Endothelial cell of umbilical vein (primary cell): Measurements from ENCODE around the gene DACT2. TPM values are rescaled to one million over a fixed set of nuclear protein-coding genes. Genes with fewer than 3 reads are reported as not detected.

Experiments used
- BruUV-seq: library from RNA; stranded (reverse); fragments of 400-500 nt; replicated peaks from 2 replicates; lab custom pipeline; 2021; lab: Mats Ljungman, UMichigan
- CTCF ChIA-PET: fragments of 300-600, 350-600 bp; sonication (Branson Sonifier 250); formaldehyde crosslinking; loops from one replicate; lab custom pipeline; 2021; ENCODE audit warnings: antibody characterized with exemption, inconsistent platforms; lab: Charles Lee
- POLR2A ChIA-PET: fragments of 300-600, 350-600 bp; sonication (Branson Sonifier 250); formaldehyde crosslinking; loops from one replicate; lab custom pipeline; 2021; ENCODE audit warnings: antibody characterized with exemption, inconsistent platforms; lab: Charles Lee
- DNase-seq: peaks from one replicate; pipeline ENCODE4 v3.0.0-alpha.2; 2011; ENCODE audit warnings: low read depth, low spot score
- FAIRE-seq: peaks from 2 replicates; lab custom pipeline; 2011; peaks lifted over from hg19 to GRCh38; lab: Jason Lieb, UNC
- H2AFZ ChIP-seq: 2 replicates; pipeline ENCODE4 v1.6.0; 2012; ENCODE audit warnings: low read depth, low read length, control low read depth, inconsistent platforms
- H3K27ac ChIP-seq: 2 replicates; pipeline ENCODE4 v1.5.1; 2011; ENCODE audit warnings: low read depth, mild to moderate bottlenecking, control low read depth, low read length, moderate library complexity; ENCODE audit not compliant: insufficient read depth
- H3K27me3 ChIP-seq, 2 experiments: 2 replicates each; pipeline versions ENCODE4 v1.6.0 to v1.6.1; 2011; ENCODE audit warnings: low read length in 2 of 2, mixed read lengths in 1 of 2; ENCODE audit not compliant: control insufficient read depth in 2 of 2, insufficient read depth in 2 of 2
- H3K36me3 ChIP-seq, 2 experiments: 2 replicates in 1 of 2; 3 replicates in 1 of 2; pipeline ENCODE4 v1.5.1; 2011; ENCODE audit warnings: low read length in 2 of 2, mild to moderate bottlenecking in 1 of 2, moderate library complexity in 1 of 2; ENCODE audit not compliant: control insufficient read depth in 2 of 2, insufficient read depth in 2 of 2; ENCODE audit errors: extremely low read depth in 1 of 2
- H3K4me1 ChIP-seq: 3 replicates; pipeline ENCODE4 v1.5.1; 2011; ENCODE audit warnings: mild to moderate bottlenecking, low read length; ENCODE audit not compliant: control insufficient read depth, insufficient read depth; ENCODE audit errors: extremely low read depth
- H3K4me2 ChIP-seq: 2 replicates; pipeline ENCODE4 v1.6.1; 2011; ENCODE audit warnings: low read length, control low read depth, mixed read lengths; ENCODE audit not compliant: insufficient read depth
- H3K4me3 ChIP-seq, 3 experiments: fragments of 200-600 bp in 1 of 3; sonication (generic), shearing (Covaris generic) in 1 of 3; replicated peaks in 1 of 3; 2 replicates each; pipeline ENCODE4 v1.5.1; 2011 to 2016; ENCODE audit warnings: control low read depth in 3 of 3, low read length in 3 of 3, mild to moderate bottlenecking in 2 of 3, inconsistent platforms in 1 of 3, low read depth in 1 of 3, moderate library complexity in 1 of 3; ENCODE audit not compliant: insufficient read depth in 1 of 3
- H3K79me2 ChIP-seq: 2 replicates; pipeline ENCODE4 v1.6.0; 2012; ENCODE audit warnings: low read length, inconsistent platforms; ENCODE audit not compliant: control insufficient read depth, insufficient read depth
- H3K9ac ChIP-seq: replicated peaks from 2 replicates; pipeline ENCODE3; 2011; ENCODE audit warnings: low read length, control low read depth; ENCODE audit not compliant: insufficient read depth; ENCODE audit errors: extremely low read depth
- H3K9me1 ChIP-seq: replicated peaks from 3 replicates; pipeline ENCODE4 v1.6.0; 2011; ENCODE audit warnings: mild to moderate bottlenecking, low read length; ENCODE audit not compliant: control insufficient read depth, insufficient read depth; ENCODE audit errors: extremely low read depth
- H3K9me3 ChIP-seq: replicated peaks from 2 replicates; pipeline ENCODE4 v1.5.1; 2012; ENCODE audit warnings: low read length, inconsistent platforms; ENCODE audit not compliant: control insufficient read depth, insufficient read depth
- H4K20me1 ChIP-seq: replicated peaks from 2 replicates; pipeline ENCODE3; 2011; ENCODE audit warnings: mild to moderate bottlenecking, low read length; ENCODE audit not compliant: control insufficient read depth, insufficient read depth; ENCODE audit errors: extremely low read depth
- CTCF ChIP-seq, 2 donors: IDR thresholded peaks; 1 replicate in 1 of 2; 2 replicates in 1 of 2; pipeline ENCODE4 v1.5.1; 2011; ENCODE audit warnings: low read length in 2 of 2, mild to moderate bottlenecking in 2 of 2, moderate library complexity in 2 of 2, control low read depth in 1 of 2, inconsistent platforms in 1 of 2, low read depth in 1 of 2; ENCODE audit not compliant: insufficient read depth in 1 of 2; ENCODE audit errors: extremely low read depth in 1 of 2
- EZH2 ChIP-seq: IDR thresholded peaks from 2 replicates; pipeline ENCODE4 v1.6.1; 2012; ENCODE audit warnings: borderline replicate concordance, low read depth, mild to moderate bottlenecking, moderate library complexity, low read length, inconsistent platforms; ENCODE audit not compliant: severe bottlenecking
- FOS ChIP-seq: IDR thresholded peaks from 2 replicates; pipeline ENCODE4 v1.6.1; 2011; ENCODE audit warnings: mild to moderate bottlenecking, low read length, moderate library complexity, borderline replicate concordance; ENCODE audit not compliant: insufficient read depth
- GATA2 ChIP-seq: IDR thresholded peaks from 2 replicates; pipeline ENCODE4 v1.7.0; 2011; ENCODE audit warnings: low read depth, mild to moderate bottlenecking, moderate library complexity, mixed read lengths, low read length; ENCODE audit not compliant: insufficient read length, insufficient read depth
- JUN ChIP-seq: IDR thresholded peaks from 2 replicates; pipeline ENCODE4 v1.6.1; 2011; ENCODE audit warnings: borderline replicate concordance, low read depth; ENCODE audit not compliant: insufficient read length, insufficient read depth
- MAX ChIP-seq: IDR thresholded peaks from 2 replicates; pipeline ENCODE4 v1.6.1; 2011; ENCODE audit not compliant: insufficient read depth, insufficient read length
- MYC ChIP-seq: IDR thresholded peaks from one replicate; pipeline ENCODE4 v1.6.1; 2011; ENCODE audit warnings: mild to moderate bottlenecking, low read depth, low read length
- POLR2A ChIP-seq: IDR thresholded peaks from 2 replicates; pipeline ENCODE4 v1.6.1; 2012; ENCODE audit warnings: low read depth, mild to moderate bottlenecking, control low read depth, low read length
- POLR2AphosphoS5 ChIP-seq: IDR thresholded peaks from 2 replicates; pipeline ENCODE4 v1.6.1; 2012; ENCODE audit warnings: low read depth, mild to moderate bottlenecking, control low read depth, low read length, moderate library complexity; ENCODE audit not compliant: insufficient read depth
- dilution Hi-C: fragments of 300-500 bp; cut with MboI; formaldehyde crosslinking; loops from one replicate; pipeline ENCODE4 v1.15.0; 2019; ENCODE audit warnings: low sequenced_read_pairs; ENCODE audit not compliant: extremely low pct_ligation_motif_present
- intact Hi-C: fragments of 100-400 bp; cut with micrococcal nuclease; formaldehyde crosslinking; loops from one replicate; pipeline ENCODE4 v1.10.0; 2022
- polyA plus RNA-seq, 4 experiments: library from polyadenylated mRNA; depleted of rRNA in 3 of 4; stranded (reverse) in 3 of 4; unstranded in 1 of 4; fragments of >200 nt; gene quantifications; 2 replicates each; pipeline versions ENCODE4 v1.2.1 to v1.2.3, GENCODE V29; 2011 to 2012; ENCODE audit warnings: missing spikeins in 1 of 4
- total RNA-seq: library from RNA; stranded (reverse); gene quantifications from 2 replicates; pipeline ENCODE4 v1.2.3, GENCODE V29; 2021

DACT2 gene
- total and polyA plus RNA-seq, 2 donors (not counting 3 experiments of a cell fraction or from before 2014, with no cell fraction given) = not detected

GRCh38 chr6:168290095-168290494 lies 29.5 kb downstream of the DACT2 start:
- intact Hi-C loops (no loop called here), dilution Hi-C loops (no loop called here)
- no peaks in the 10 kb centered on the region for H4K20me1 ChIP-seq
- POLR2A ChIA-PET = no interaction called here
- no peak overlapping the region for H2AFZ ChIP-seq
- CTCF ChIA-PET = no interaction called here
- no peaks in the 10 kb centered on the region for H3K79me2 ChIP-seq
- no peak overlapping the region for H3K4me2 ChIP-seq
- no peaks in the 10 kb centered on the region for H3K4me1 ChIP-seq
- no peaks in the 10 kb centered on the region for H3K36me3 ChIP-seq
- H3K9me1 ChIP-seq = no peaks in the 10 kb centered on the region
- H3K9me3 ChIP-seq = no peaks in the 10 kb centered on the region
- BruUV-seq = no TSS peak
- H3K9ac ChIP-seq = no peak overlapping the region
- DNase-seq (no peak), FAIRE-seq (no peak)
- no peaks in the 10 kb centered on the region for H3K27me3 ChIP-seq
- H3K27ac ChIP-seq = no peak overlapping the region
- no peak for TF ChIP-seq GATA2
- TF ChIP-seq EZH2 = no peak
- TF ChIP-seq POLR2A = no peak
- no peak for TF ChIP-seq JUN
- no peak for TF ChIP-seq FOS
- TF ChIP-seq MYC = no peak
- no peak for TF ChIP-seq MAX
- no peak for TF ChIP-seq POLR2AphosphoS5
- no peak for TF ChIP-seq CTCF (IDR thresholded peaks at IDR 0.05; ENCODE audit: extremely low read depth in 1 of 2, insufficient read depth in 1 of 2, low read depth in 1 of 2, low read length in 2 of 2)
- H3K4me3 ChIP-seq = no peak overlapping the region
